Stimulated activated CD8-positive, alpha-beta memory T cell treated with anti-CD3 and anti-CD28 coated beads, Interleukin-12 subunit alpha, Interleukin-12 subunit beta, amount 100 ng/mL, for 4 hours (primary cell): ENCODE data around the gene ZXDC.

Experiments used
- DNase-seq: peaks from one replicate; pipeline ENCODE4 v3.0.0-alpha.2; 2020; ENCODE audit warnings: low read depth

The ZXDC gene

GRCh38 chr3:126415661-126416591, 59.8 kb downstream of the ZXDC start:
- no peak for DNase-seq

- DNase-seq = no peak
Observed at GRCh38 chr3:126414961-126415660, 60.6 kb downstream of the ZXDC start.

GRCh38 chr3:126414406-126414805, 61.3 kb downstream of the ZXDC start:
- no peak for DNase-seq

GRCh38 chr3:126413693-126414080, 62.0 kb downstream of the ZXDC start:
- DNase-seq = no peak

GRCh38 chr3:126412841-126413692, 62.6 kb downstream of the ZXDC start:
- no peak for DNase-seq

- no peak for DNase-seq
Observed at GRCh38 chr3:126408099-126408498, 67.6 kb downstream of the ZXDC start.

- no peak for DNase-seq
Observed at GRCh38 chr3:126407412-126408044, 68.2 kb downstream of the ZXDC start.

GRCh38 chr3:126406389-126407296, 69.0 kb downstream of the ZXDC start:
- no peak for DNase-seq

- DNase-seq = no peak
Observed at GRCh38 chr3:126402666-126403302, 72.9 kb downstream of the ZXDC start.

- DNase-seq = no peak
Observed at GRCh38 chr3:126402178-126402577, 73.5 kb downstream of the ZXDC start.

GRCh38 chr3:126401611-126402160, 74.0 kb downstream of the ZXDC start:
- DNase-seq = no peak

GRCh38 chr3:126399756-126400155, 75.9 kb downstream of the ZXDC start:
- DNase-seq = no peak

- DNase-seq = no peak
Observed at GRCh38 chr3:126399351-126399735, 76.3 kb downstream of the ZXDC start.

- no peak for DNase-seq
Observed at GRCh38 chr3:126398423-126399350, 77.0 kb downstream of the ZXDC start.

- no peak for DNase-seq
Observed at GRCh38 chr3:126397610-126398422, 77.9 kb downstream of the ZXDC start.

GRCh38 chr3:126396536-126396935, 79.2 kb downstream of the ZXDC start:
- DNase-seq = no peak

- no peak for DNase-seq
Observed at GRCh38 chr3:126395846-126396513, 79.7 kb downstream of the ZXDC start.

- DNase-seq = no peak
Observed at GRCh38 chr3:126394977-126395321, 80.7 kb downstream of the ZXDC start.
